H1 (cell line): ENCODE measurements around the gene CNOT6L. TPM values are rescaled to one million over a fixed set of nuclear protein-coding genes. Genes with fewer than 3 reads are reported as not detected.

ENCODE experiments used
- CHD1 ChIP-seq: IDR thresholded peaks from 2 replicates; pipeline ENCODE4 v1.6.1; 2012; ENCODE audit warnings: low read depth, low read length, improper control_type of control experiment
- CHD7 ChIP-seq: fragments of 300-600 bp; sonication (generic); IDR thresholded peaks from 2 replicates; pipeline ENCODE4 v1.7.1; 2012; ENCODE audit warnings: low read length, moderate library complexity, mild to moderate bottlenecking, inconsistent platforms; ENCODE audit not compliant: insufficient replicate concordance
- EZH2 ChIP-seq: fragments of 200-600 bp; sonication (generic); IDR thresholded peaks from 2 replicates; pipeline ENCODE4 v1.7.1; 2012; ENCODE audit warnings: low read depth, mild to moderate bottlenecking, moderate library complexity, low read length, inconsistent platforms; ENCODE audit not compliant: severe bottlenecking
- JUN ChIP-seq: IDR thresholded peaks from 2 replicates; pipeline ENCODE4 v1.6.1; 2011; ENCODE audit warnings: low read depth, mild to moderate bottlenecking, improper control_type of control experiment, low read length
- RFX5 ChIP-seq: IDR thresholded peaks from 2 replicates; pipeline ENCODE4 v1.6.1; 2011; ENCODE audit warnings: low read depth, low read length, improper control_type of control experiment, borderline replicate concordance
- SP1 ChIP-seq: IDR thresholded peaks from 2 replicates; pipeline ENCODE4 v1.6.1; 2011; ENCODE audit warnings: low read depth, low read length
- polyA plus RNA-seq, 7 experiments: library from polyadenylated mRNA; depleted of rRNA in 3 of 7; stranded (reverse) in 5 of 7; unstranded in 2 of 7; fragments of >200 nt in 5 of 7; fragments of 200-250 nt in 2 of 7; gene quantifications; 1 replicate in 5 of 7; 2 replicates in 1 of 7; 4 replicates in 1 of 7; pipeline versions ENCODE4 v1.2.1 to v1.2.3, GENCODE V29; 2011 to 2013; ENCODE audit warnings: missing spikeins in 2 of 7, mixed read lengths in 2 of 7
- total RNA-seq: library from RNA; stranded (reverse); fragmentation: NEBNext Ultra II Directional; extraction: Animal tissue kit (Norgen Biotek cat#: 25700); gene quantifications from 2 replicates; pipeline ENCODE4 v1.2.1, GENCODE V29; 2021

Gene CNOT6L
- total and polyA plus RNA-seq, 2 of the 8 experiments (the other 6 are each of a cell fraction or from before 2014, with no cell fraction given): 2.0 to 22.4 TPM

DNA sequence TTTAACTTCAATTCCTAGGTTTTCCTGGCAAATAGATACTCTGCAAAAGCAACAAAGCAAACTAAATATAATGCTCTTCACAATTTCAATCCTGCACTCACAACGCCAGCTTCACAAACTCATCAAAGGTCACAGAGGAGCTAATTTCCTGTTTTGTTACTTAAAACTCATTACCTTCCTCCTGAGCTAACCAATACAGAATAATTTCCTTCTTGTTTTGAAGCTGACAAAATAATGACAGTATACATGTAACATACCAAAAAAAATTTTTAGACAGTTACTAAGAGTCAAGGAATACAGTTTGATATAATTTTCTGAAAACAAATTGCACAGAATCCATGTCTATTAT lies 17.9 kb downstream of the CNOT6L start (continued):
- TF ChIP-seq CHD7 (no peak), SP1 (no peak), RFX5 (no peak), JUN (no peak), EZH2 (no peak), CHD1 (no peak)
